GM12878 (cell line): ENCODE measurements around the gene YWHAQ.

ENCODE experiments used
- CEBPB ChIP-seq, 2 experiments: fragments of 150-350 bp in 1 of 2; IDR thresholded peaks; 2 replicates each; pipeline ENCODE4 v1.6.1; 2012 to 2014; ENCODE audit warnings: low read depth in 2 of 2, low read length in 2 of 2, borderline replicate concordance in 1 of 2, inconsistent platforms in 1 of 2
- GABPA ChIP-seq: IDR thresholded peaks from 2 replicates; pipeline ENCODE4 v1.6.1; 2014; ENCODE audit warnings: antibody characterized with exemption, low read depth, mild to moderate bottlenecking, inconsistent platforms
- POLR2AphosphoS5 ChIP-seq: IDR thresholded peaks from 2 replicates; pipeline ENCODE4 v1.6.1; 2011; ENCODE audit warnings: mild to moderate bottlenecking, low read length, inconsistent platforms
- SREBF2 ChIP-seq: IDR thresholded peaks from 2 replicates; pipeline ENCODE4 v1.6.1; 2012; ENCODE audit warnings: mild to moderate bottlenecking, low read length
- SUZ12 ChIP-seq: fragments of 200-600 bp; sonication (generic); IDR thresholded peaks from one replicate; pipeline ENCODE4 v1.6.1; 2018; ENCODE audit warnings: antibody characterized with exemption, mild to moderate bottlenecking; ENCODE audit not compliant: unreplicated experiment
- TCF12 ChIP-seq: IDR thresholded peaks from 2 replicates; pipeline ENCODE4 v1.6.1; 2011; ENCODE audit warnings: low read depth, mild to moderate bottlenecking, low read length
- TF ChIP-seq, protein P1 (sequence below): IDR thresholded peaks from 2 replicates; pipeline ENCODE4 v1.6.1; 2012; ENCODE audit warnings: low read depth, low read length, improper control_type of control experiment
- TF ChIP-seq, protein P2 (sequence below), 3 experiments: IDR thresholded peaks in 2 of 3; conservative IDR thresholded peaks in 1 of 3; 2 replicates each; pipeline ENCODE4 v1.5.1; 2011; ENCODE audit warnings: low read depth in 3 of 3, low read length in 3 of 3, mild to moderate bottlenecking in 3 of 3, control low read depth in 2 of 3, moderate library complexity in 2 of 3, inconsistent platforms in 1 of 3, mixed read lengths in 1 of 3; ENCODE audit not compliant: control insufficient read depth in 2 of 3, insufficient read depth in 1 of 3; ENCODE audit errors: extremely low read depth in 1 of 3

DNA sequence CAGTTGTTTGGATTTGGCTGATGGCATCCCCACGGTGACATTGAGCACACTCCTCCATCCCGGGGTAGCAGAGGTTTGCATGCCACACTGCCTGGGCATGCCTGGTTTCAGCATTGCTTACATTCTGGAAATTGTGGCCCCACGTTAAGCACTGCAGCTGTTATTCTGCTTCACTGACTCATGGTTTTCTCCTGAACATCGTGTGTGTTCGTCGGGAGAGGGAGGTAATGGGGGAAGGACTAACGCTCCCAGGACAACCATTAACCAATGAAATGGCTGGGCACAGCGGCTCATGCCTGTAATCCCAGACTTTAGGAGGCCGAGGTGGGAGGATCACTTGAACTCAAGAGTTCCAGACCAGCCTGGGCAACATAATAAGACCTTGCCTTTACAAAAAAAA, 28.2 kb upstream of the YWHAQ start:
- TF ChIP-seq GABPA (no peak), CEBPB (IDR thresholded peaks at IDR 0.05; ENCODE audit: borderline replicate concordance in 1 of 2, low read depth in 2 of 2, low read length in 2 of 2) (no peak), POLR2AphosphoS5 (no peak), SREBF2 (no peak), SUZ12 (no peak), TCF12 (no peak)
- TF ChIP-seq, protein P1, sequence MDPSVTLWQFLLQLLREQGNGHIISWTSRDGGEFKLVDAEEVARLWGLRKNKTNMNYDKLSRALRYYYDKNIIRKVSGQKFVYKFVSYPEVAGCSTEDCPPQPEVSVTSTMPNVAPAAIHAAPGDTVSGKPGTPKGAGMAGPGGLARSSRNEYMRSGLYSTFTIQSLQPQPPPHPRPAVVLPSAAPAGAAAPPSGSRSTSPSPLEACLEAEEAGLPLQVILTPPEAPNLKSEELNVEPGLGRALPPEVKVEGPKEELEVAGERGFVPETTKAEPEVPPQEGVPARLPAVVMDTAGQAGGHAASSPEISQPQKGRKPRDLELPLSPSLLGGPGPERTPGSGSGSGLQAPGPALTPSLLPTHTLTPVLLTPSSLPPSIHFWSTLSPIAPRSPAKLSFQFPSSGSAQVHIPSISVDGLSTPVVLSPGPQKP, result no peak
- TF ChIP-seq, protein P2, sequence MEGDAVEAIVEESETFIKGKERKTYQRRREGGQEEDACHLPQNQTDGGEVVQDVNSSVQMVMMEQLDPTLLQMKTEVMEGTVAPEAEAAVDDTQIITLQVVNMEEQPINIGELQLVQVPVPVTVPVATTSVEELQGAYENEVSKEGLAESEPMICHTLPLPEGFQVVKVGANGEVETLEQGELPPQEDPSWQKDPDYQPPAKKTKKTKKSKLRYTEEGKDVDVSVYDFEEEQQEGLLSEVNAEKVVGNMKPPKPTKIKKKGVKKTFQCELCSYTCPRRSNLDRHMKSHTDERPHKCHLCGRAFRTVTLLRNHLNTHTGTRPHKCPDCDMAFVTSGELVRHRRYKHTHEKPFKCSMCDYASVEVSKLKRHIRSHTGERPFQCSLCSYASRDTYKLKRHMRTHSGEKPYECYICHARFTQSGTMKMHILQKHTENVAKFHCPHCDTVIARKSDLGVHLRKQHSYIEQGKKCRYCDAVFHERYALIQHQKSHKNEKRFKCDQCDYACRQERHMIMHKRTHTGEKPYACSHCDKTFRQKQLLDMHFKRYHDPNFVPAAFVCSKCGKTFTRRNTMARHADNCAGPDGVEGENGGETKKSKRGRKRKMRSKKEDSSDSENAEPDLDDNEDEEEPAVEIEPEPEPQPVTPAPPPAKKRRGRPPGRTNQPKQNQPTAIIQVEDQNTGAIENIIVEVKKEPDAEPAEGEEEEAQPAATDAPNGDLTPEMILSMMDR (IDR thresholded peaks at IDR 0.05 in 2 of 3, conservative IDR thresholded peaks at IDR 0.05 in 1 of 3; ENCODE audit: control insufficient read depth in 2 of 3, extremely low read depth in 1 of 3, insufficient read depth in 1 of 3, low read depth in 3 of 3, low read length in 3 of 3), result no peak
